HG03045 (cell line): ENCODE results near the gene SIPA1L3.

Experiments
- ATAC-seq: cut with Tn5 transposase; IDR thresholded peaks from one replicate; pipeline ENCODE4 v1.9.1; 2021; ENCODE audit warnings: mild to moderate bottlenecking, moderate library complexity; ENCODE audit not compliant: unreplicated experiment

SIPA1L3 gene

GRCh38 chr19:38142176-38143035, 235.4 kb downstream of the SIPA1L3 start:
- ATAC-seq = no peak

GRCh38 chr19:38143847-38144246, 236.8 kb downstream of the SIPA1L3 start:
- no peak for ATAC-seq

- no peak for ATAC-seq
These were observed 237.7 kb downstream of the SIPA1L3 start for GRCh38 chr19:38144667-38145066.

GRCh38 chr19:38145623-38146022, 238.6 kb downstream of the SIPA1L3 start:
- no peak for ATAC-seq

GRCh38 chr19:38148337-38148736, 241.3 kb downstream of the SIPA1L3 start:
- no peak for ATAC-seq

GRCh38 chr19:38149661-38150061, 242.7 kb downstream of the SIPA1L3 start:
- ATAC-seq = no peak

GRCh38 chr19:38151242-38151641, 244.2 kb downstream of the SIPA1L3 start:
- no peak for ATAC-seq

GRCh38 chr19:38152461-38153379, 245.7 kb downstream of the SIPA1L3 start:
- ATAC-seq = no peak

- no peak for ATAC-seq
These were observed 248.4 kb downstream of the SIPA1L3 start for GRCh38 chr19:38155453-38155852.

GRCh38 chr19:38158730-38159129, 251.7 kb downstream of the SIPA1L3 start:
- no peak for ATAC-seq

- no peak for ATAC-seq
These were observed 255.1 kb downstream of the SIPA1L3 start for GRCh38 chr19:38162094-38162493.

- no peak for ATAC-seq
These were observed 255.6 kb downstream of the SIPA1L3 start for GRCh38 chr19:38162632-38163031.

- no peak for ATAC-seq
These were observed 256.6 kb downstream of the SIPA1L3 start for GRCh38 chr19:38163419-38164290.

- ATAC-seq = no peak
These were observed 257.5 kb downstream of the SIPA1L3 start for GRCh38 chr19:38164526-38164925.

GRCh38 chr19:38165335-38165734, 258.3 kb downstream of the SIPA1L3 start:
- no peak for ATAC-seq

- ATAC-seq = no peak
These were observed 261.6 kb downstream of the SIPA1L3 start for GRCh38 chr19:38168637-38169036.

GRCh38 chr19:38170334-38170733, 263.3 kb downstream of the SIPA1L3 start:
- ATAC-seq = no peak

- no peak for ATAC-seq
These were observed 265.0 kb downstream of the SIPA1L3 start for GRCh38 chr19:38172001-38172400.

GRCh38 chr19:38173291-38174041, 266.5 kb downstream of the SIPA1L3 start:
- no peak for ATAC-seq

- no peak for ATAC-seq
These were observed 268.4 kb downstream of the SIPA1L3 start for GRCh38 chr19:38175422-38175821.
